Measurements from ENCODE around the gene MAGI1.

MAGI1 gene

DNA sequence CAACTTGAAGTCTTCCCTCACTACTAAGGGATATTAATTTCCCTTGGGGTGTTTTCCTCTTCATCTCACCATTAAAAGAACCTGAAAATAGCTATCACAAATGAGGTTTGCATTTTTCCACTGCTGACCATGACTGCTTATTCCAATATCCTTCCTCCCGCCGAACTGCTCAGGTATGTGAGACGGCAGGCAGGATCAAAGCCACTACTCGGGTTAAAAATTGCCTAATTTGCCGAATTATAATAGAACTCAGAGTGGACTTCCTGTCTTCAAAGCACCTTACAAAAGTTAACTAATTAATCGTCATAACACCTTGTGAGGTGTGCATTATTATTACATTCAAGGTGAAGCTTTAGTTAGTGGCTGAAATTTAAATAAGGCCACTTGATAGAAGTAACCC is 695.7 kb downstream of the MAGI1 start:
- no peak overlapping the region for H3K4me3 ChIP-seq (replicated peaks; ENCODE audit: insufficient read depth, low read length)
- no peak for DNase-seq (ENCODE audit: low read depth in 1 of 2, low spot score in 1 of 2)
- no peak overlapping the region for H3K27ac ChIP-seq (replicated peaks)
- no peaks in the 10 kb centered on the region for H3K27me3 ChIP-seq (ENCODE audit: insufficient read depth, poor library complexity, severe bottlenecking)
- TF ChIP-seq POLR2AphosphoS5 (IDR thresholded peaks at IDR 0.05; ENCODE audit: low read depth) (no peak), GABPA (IDR thresholded peaks at IDR 0.05; ENCODE audit: low read depth) (no peak), REST (IDR thresholded peaks at IDR 0.05; ENCODE audit: insufficient replicate concordance, low read depth) (no peak), SPI1 (IDR thresholded peaks at IDR 0.05; ENCODE audit: borderline replicate concordance, low read depth) (no peak), CTCF (IDR thresholded peaks at IDR 0.05; ENCODE audit: insufficient read depth, low read length) (no peak)

DNA sequence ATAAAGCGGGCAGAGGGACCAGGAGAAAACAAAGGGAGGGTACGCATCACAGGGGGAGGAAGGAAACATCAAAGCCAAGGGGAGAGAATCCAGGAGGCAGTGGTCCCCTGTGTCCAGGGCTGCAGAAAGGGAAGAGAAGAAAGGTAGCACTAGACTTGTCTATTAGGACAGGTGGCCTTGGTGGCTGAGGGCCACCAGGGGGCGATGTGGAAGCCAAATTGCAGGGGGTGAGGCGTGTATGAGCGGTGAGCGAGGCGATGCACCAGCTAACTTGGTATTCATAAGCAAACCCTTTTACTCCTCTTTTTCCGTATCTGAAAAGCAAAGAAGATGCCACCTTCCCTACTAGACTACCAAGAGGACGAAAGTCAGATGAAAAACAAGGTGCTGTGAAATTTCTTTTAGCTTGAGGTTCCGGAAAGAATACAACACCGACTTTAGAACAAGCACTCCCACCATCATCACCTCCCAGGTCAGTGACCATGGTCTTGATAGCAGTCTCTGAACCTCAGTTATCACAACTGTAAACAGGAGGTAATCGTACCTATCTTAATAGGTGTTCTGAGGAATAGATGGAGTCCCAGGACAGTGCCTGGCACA is 696.5 kb downstream of the MAGI1 start:
- H3K4me3 ChIP-seq (replicated peaks; ENCODE audit: insufficient read depth, low read length), result no peak overlapping the region
- TF ChIP-seq CTCF (IDR thresholded peaks at IDR 0.05; ENCODE audit: insufficient read depth, low read length) (peak; percentile 54), SPI1 (IDR thresholded peaks at IDR 0.05; ENCODE audit: borderline replicate concordance, low read depth) (no peak)
- peak; percentile 14 to 28 for DNase-seq (ENCODE audit: low read depth in 1 of 2, low spot score in 1 of 2)

DNA sequence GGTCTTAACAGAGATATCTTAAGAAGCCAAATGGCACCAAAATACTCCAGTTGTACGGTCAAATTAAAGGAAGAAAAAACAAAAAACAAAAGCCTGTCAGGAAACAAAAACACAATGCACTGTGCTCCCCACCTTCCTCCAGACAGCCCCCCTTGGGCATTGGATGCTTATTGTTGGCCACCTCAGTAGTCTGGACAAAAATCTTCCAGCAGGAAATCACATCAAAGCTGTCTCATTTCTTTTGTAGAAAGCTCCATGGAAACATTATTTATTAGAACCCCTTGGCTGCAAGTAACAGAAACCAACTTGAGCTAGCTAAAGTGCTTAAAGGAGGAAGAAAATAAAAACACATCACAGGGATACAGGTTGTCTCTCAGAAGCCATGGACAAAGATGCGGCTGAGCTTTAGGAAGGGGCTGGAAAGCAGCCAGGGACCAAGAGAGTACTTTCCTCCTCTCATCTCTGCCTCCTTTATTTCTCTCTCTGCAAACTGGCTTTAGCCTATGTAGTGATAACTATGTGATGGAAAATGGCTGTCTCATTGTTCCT is 699.5 kb downstream of the MAGI1 start:
- TF ChIP-seq POLR2AphosphoS5 (IDR thresholded peaks at IDR 0.05; ENCODE audit: low read depth) (no peak), REST (IDR thresholded peaks at IDR 0.05; ENCODE audit: insufficient replicate concordance, low read depth) (no peak), SPI1 (IDR thresholded peaks at IDR 0.05; ENCODE audit: borderline replicate concordance, low read depth) (no peak), CTCF (IDR thresholded peaks at IDR 0.05; ENCODE audit: insufficient read depth, low read length) (no peak), GABPA (IDR thresholded peaks at IDR 0.05; ENCODE audit: low read depth) (no peak)
- Histone ChIP-seq H3K27me3 (ENCODE audit: insufficient read depth, poor library complexity, severe bottlenecking) (no peaks in the 10 kb centered on the region), H3K4me3 (replicated peaks; ENCODE audit: insufficient read depth, low read length) (no peak overlapping the region), H3K27ac (replicated peaks) (no peak overlapping the region)
- DNase-seq (ENCODE audit: low read depth in 1 of 2, low spot score in 1 of 2), result no peak

More for the DNA sequence above, 696.5 kb downstream of the MAGI1 start:
- H3K27ac ChIP-seq (replicated peaks), result no peak overlapping the region
- H3K27me3 ChIP-seq (ENCODE audit: insufficient read depth, poor library complexity, severe bottlenecking), result no peaks in the 10 kb centered on the region

DNA sequence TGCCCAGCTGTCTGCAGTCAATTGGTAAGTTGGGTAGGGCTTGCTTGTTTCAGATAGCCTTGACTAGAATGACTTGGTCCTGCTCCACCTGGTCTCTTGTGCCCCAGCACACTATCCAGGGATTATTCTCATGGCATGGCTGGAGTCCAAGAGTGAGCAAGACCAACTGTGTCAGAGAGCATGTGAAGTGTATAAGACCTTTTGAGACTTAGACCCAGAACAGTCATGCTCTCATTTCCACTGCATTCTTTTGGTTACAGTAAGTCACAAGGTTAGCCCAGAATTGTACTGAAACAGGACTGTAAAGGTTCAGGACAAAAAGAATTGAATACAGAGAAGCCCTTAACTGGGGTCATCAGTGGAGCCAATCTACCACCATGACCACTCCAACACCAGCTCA is 700.1 kb downstream of the MAGI1 start:
- Histone ChIP-seq H3K27me3 (ENCODE audit: insufficient read depth, poor library complexity, severe bottlenecking) (no peaks in the 10 kb centered on the region), H3K27ac (replicated peaks) (no peak overlapping the region), H3K4me3 (replicated peaks; ENCODE audit: insufficient read depth, low read length) (no peak overlapping the region)
- DNase-seq (ENCODE audit: low read depth in 1 of 2, low spot score in 1 of 2), result no peak
- TF ChIP-seq POLR2AphosphoS5 (IDR thresholded peaks at IDR 0.05; ENCODE audit: low read depth) (no peak), GABPA (IDR thresholded peaks at IDR 0.05; ENCODE audit: low read depth) (no peak), SPI1 (IDR thresholded peaks at IDR 0.05; ENCODE audit: borderline replicate concordance, low read depth) (no peak), CTCF (IDR thresholded peaks at IDR 0.05; ENCODE audit: insufficient read depth, low read length) (no peak), REST (IDR thresholded peaks at IDR 0.05; ENCODE audit: insufficient replicate concordance, low read depth) (no peak)

All from HL-60 (cell line).